AG04449 (cell line): ENCODE data around the gene C3orf22.

ENCODE experiments used
- CTCF ChIA-PET: fragments of 350-600 bp; formaldehyde crosslinking; extraction: SDS; loops from one replicate; lab custom pipeline; 2021; ENCODE audit warnings: antibody characterized with exemption; lab: Yijun Ruan, JAX
- POLR2A ChIA-PET: fragments of 400-600, 350-600 bp; formaldehyde crosslinking; extraction: SDS; loops from one replicate; lab custom pipeline; 2020; ENCODE audit warnings: antibody characterized with exemption, inconsistent platforms; lab: Yijun Ruan, JAX
- DNase-seq: peaks from one replicate; pipeline ENCODE4 v3.0.0-alpha.2; 2010; ENCODE audit warnings: low read depth, low spot score
- H3K4me3 ChIP-seq: 2 replicates; pipeline ENCODE4 v1.5.1; 2011; ENCODE audit warnings: low read depth, mild to moderate bottlenecking, control low read depth, low read length
- TF ChIP-seq, protein P1 (sequence below): IDR thresholded peaks from one replicate; pipeline ENCODE4 v1.5.1; 2011; ENCODE audit warnings: mild to moderate bottlenecking, moderate library complexity, low read length, control low read depth, inconsistent platforms; ENCODE audit not compliant: insufficient read depth; ENCODE audit errors: missing control alignments

The C3orf22 gene

DNA sequence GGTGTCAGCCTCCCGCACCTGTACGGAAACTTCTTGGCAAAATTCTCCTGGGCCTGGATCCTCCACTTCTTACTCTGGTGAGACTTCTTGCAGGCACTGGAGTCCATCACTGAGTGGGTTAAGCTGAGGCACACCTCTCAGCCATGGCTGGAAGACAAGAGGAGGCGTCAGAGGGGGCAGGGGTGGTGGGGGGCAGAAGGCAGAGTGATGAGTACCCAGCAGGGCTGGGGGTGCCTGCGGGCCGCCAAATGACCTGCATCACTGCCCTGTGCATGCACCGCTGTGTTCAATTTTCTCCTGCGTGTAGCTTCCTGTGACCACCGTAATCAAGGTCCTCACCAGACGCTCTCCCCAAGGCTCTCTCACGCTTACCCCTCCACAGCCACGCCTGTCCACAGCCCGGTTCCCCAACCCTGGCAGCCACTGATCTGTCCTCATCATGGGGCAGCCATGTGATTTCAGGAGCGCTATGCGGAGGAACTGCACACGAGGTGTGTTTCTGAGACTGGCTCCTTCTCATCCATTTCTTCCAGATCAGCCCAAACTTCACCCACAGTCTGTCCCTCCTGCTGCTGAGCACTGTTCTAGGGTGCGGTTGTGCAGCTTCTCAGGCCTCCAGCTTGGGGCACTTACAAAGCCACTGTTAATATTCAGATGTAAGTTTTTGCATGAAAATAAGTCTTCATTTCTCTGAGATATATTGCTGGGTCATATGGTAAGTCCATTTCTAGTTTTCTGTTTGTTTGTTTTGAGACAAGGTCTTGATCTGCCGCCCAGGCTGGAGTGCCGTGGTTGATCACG is 5.2 kb downstream of the C3orf22 start:
- H3K4me3 ChIP-seq, result no peak overlapping the region
- TF ChIP-seq, protein P1, sequence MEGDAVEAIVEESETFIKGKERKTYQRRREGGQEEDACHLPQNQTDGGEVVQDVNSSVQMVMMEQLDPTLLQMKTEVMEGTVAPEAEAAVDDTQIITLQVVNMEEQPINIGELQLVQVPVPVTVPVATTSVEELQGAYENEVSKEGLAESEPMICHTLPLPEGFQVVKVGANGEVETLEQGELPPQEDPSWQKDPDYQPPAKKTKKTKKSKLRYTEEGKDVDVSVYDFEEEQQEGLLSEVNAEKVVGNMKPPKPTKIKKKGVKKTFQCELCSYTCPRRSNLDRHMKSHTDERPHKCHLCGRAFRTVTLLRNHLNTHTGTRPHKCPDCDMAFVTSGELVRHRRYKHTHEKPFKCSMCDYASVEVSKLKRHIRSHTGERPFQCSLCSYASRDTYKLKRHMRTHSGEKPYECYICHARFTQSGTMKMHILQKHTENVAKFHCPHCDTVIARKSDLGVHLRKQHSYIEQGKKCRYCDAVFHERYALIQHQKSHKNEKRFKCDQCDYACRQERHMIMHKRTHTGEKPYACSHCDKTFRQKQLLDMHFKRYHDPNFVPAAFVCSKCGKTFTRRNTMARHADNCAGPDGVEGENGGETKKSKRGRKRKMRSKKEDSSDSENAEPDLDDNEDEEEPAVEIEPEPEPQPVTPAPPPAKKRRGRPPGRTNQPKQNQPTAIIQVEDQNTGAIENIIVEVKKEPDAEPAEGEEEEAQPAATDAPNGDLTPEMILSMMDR, result no peak
- ChIA-PET POLR2A (no interaction called here), CTCF (no interaction called here)
- DNase-seq, result no peak

DNA sequence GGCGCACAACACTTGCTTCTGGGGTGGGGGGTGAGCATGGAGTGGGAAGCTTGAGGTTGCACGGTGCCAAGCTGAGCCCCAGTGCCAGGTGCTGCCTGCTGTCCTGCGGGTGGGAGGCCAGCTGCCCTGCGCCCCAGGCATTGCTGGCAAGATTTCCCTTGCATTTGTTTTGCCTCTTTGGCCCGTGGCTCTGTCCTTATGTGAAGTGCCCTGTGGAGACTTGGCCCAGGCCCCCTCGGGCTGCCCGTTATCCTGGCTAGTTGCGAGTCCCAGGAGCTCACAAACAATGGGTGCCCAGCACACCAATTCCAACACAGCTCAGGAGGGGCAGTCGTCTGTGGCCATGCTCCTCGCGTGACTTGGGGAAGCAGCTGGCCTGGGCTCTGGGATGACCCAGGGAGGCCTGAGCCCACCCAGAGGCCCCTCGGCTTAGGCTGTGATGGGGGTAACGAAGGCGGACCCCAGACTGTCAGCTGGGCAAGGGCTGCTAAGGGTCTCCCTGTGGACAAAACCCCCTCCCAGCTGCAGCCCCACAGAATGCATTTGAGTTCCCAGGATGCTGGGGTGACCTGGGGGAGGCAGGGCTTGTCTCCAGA is 5.9 kb downstream of the C3orf22 start:
- CTCF ChIA-PET, result no interaction called here
- TF ChIP-seq, protein P1, result no peak
- no peak overlapping the region for H3K4me3 ChIP-seq
- POLR2A ChIA-PET, result no interaction called here
- DNase-seq, result no peak

DNA sequence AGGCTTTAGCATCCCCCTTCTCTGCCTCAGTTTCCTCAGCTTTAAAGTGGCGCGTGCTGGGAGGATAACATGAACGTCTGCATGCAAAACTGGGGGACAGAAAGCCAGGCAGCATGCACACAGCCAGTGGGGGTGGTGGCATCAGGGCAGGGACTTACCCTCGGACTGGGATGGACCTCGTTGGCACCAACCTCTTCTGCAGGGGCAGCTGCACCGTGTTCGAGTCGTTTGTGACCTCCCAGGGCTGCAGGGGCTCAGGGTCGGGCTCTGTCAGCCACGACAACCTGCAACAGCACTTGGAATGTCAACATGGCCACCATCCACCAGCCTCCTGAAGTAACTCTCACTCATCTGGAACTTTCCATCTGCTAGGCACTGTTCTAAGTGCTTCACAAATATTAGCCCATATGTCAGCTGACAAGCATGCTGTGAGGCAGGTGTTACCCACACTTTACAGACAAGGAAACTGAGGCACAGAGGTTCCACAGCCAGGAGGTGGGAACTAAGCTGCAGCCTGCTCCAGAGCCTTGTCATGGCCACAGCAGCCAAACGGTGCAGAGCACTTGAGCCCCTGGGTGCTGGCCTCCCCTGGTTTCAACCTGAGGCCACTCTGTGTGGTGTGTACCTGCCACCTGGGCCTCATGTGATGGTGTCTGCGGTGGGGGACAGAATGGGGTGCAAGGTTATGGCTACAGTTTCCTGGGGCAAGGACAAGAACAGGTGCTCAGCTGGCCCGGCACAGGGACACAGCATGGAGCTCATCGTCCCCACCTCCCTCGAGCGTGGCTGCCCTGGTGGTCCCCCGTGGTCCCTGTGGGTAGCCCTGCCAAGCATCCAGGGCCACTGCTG is 6.7 kb downstream of the C3orf22 start:
- DNase-seq, result no peak
- POLR2A ChIA-PET, result no interaction called here
- no peak overlapping the region for H3K4me3 ChIP-seq
- TF ChIP-seq, protein P1, result no peak
- CTCF ChIA-PET, result no interaction called here

DNA sequence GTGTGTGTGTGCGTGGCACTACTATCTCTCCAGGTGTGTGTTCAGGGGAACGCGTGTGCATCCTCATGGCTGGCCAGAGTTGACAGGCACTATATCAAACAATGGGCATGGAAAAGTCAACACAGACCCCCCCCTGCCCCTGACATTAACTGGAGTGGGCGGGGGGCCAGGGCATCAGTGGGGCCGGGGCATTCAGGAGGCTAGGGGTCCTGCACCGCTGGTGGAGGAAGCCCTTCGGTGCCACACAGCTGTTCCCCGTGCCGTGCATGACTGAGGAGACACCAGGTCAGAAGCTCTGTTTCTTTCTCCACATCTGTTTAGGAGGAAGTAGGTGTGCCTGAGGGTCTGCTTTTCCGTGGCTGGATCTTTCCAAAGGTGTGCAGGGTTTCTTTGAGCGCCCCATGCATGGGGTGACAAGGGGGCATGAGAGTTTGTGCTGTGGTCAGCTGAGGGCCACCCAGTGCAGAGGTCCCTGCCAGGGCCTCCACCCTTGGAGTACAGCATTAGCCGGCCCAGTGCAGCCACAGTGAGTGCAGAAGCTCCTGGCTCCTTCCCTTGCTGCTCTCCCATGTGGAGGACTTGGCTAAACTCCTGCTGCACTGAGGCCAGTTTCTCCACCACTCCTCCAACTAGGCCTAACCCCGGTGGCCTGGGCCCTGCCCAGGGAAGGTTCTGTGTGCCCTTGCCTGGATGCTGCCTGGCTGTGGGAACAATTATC is 7.5 kb downstream of the C3orf22 start:
- POLR2A ChIA-PET, result no interaction called here
- H3K4me3 ChIP-seq, result no peak overlapping the region
- TF ChIP-seq, protein P1, result no peak
- CTCF ChIA-PET, result no interaction called here
- DNase-seq, result no peak

DNA sequence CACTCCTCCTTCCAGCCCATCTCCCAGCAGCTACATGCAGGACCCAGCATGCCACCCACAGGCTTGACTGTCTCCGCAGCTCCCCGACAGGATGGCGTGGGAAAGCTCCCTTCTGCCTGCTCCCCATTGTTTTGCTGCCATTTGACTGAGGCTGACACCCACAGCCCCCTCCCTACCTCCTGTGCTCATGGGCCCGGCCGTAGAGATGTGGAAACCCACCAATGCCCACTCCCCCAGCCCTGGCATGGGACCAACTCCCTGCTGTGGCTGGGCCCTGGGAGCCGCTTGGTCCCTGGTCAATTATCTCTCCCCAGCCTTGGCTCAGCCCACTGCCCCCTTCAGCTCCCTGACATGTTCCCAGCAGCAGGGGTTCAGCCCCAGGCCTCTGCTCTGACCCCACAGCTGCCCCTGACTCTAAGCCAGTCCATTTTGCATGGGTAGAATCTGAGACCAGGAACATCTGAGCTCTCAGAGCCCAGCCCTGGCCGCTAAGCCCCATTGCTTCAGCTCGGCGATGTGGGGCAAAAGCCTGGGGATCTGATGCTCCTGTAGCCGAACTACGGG is 8.2 kb downstream of the C3orf22 start:
- H3K4me3 ChIP-seq, result no peak overlapping the region
- TF ChIP-seq, protein P1, result no peak
- POLR2A ChIA-PET, result no interaction called here
- CTCF ChIA-PET, result no interaction called here
- DNase-seq, result no peak
